ENCODE data around the gene RIPK3.

Gene RIPK3

GRCh38 chr14:24299255-24300191 is 40.3 kb downstream of the RIPK3 start, which contains the start of the genes DHRS1 and NOP9:
TSS of gene DHRS1 (minus strand) at chr14:24299780. CDS start at chr14:24299106, 674 bp downstream.
TSS of gene NOP9 (plus strand) at chr14:24299850. CDS start at chr14:24299955, 105 bp downstream.
- no peak for TF ChIP-seq CTCF (IDR thresholded peaks at IDR 0.05; ENCODE audit: low read depth, low read length, missing control alignments)
- peak; percentile 69 for DNase-seq (ENCODE audit: low read depth)
- peak within 1 kb of the TSS; percentile 74 for H3K4me3 ChIP-seq (ENCODE audit: low read depth, low read length)

GRCh38 chr14:24298892-24299254 is 40.9 kb downstream of the RIPK3 start:
- DNase-seq (ENCODE audit: low read depth), result no peak
- TF ChIP-seq CTCF (IDR thresholded peaks at IDR 0.05; ENCODE audit: low read depth, low read length, missing control alignments), result no peak
- peak overlapping the region; percentile 74 for H3K4me3 ChIP-seq (ENCODE audit: low read depth, low read length)

GRCh38 chr14:24297190-24297964 is 42.4 kb downstream of the RIPK3 start:
- DNase-seq (ENCODE audit: low read depth), result no peak
- TF ChIP-seq CTCF (IDR thresholded peaks at IDR 0.05; ENCODE audit: low read depth, low read length, missing control alignments), result peak; percentile 29
- no peak overlapping the region for H3K4me3 ChIP-seq (ENCODE audit: low read depth, low read length)

- H3K4me3 ChIP-seq (ENCODE audit: low read depth, low read length), result no peak overlapping the region
- peak; percentile 67 for DNase-seq (ENCODE audit: low read depth)
- peak; percentile 77 for TF ChIP-seq CTCF (IDR thresholded peaks at IDR 0.05; ENCODE audit: low read depth, low read length, missing control alignments)
These were observed 43.2 kb downstream of the RIPK3 start for GRCh38 chr14:24296341-24297157.

GRCh38 chr14:24293525-24293924 is 46.3 kb downstream of the RIPK3 start:
- H3K4me3 ChIP-seq (ENCODE audit: low read depth, low read length), result no peak overlapping the region
- no peak for TF ChIP-seq CTCF (IDR thresholded peaks at IDR 0.05; ENCODE audit: low read depth, low read length, missing control alignments)
- no peak for DNase-seq (ENCODE audit: low read depth)

- no peak for DNase-seq (ENCODE audit: low read depth)
- no peak for TF ChIP-seq CTCF (IDR thresholded peaks at IDR 0.05; ENCODE audit: low read depth, low read length, missing control alignments)
- H3K4me3 ChIP-seq (ENCODE audit: low read depth, low read length), result no peak overlapping the region
These were observed 47.5 kb downstream of the RIPK3 start for GRCh38 chr14:24292118-24292807.

Data from GM12864 (cell line).